IMR-90 (cell line): ENCODE data around the gene SNRNP25. TPM values are rescaled to one million over a fixed set of nuclear protein-coding genes. Genes with fewer than 3 reads are reported as not detected.

Experiments
- ATAC-seq: fragments of 200-7000 bp; cut with Tn5 transposase; 2 replicates; pipeline ENCODE4 v1.9.1; 2020; ENCODE audit warnings: low read depth, mild to moderate bottlenecking, moderate library complexity
- BruUV-seq: library from RNA; stranded (reverse); fragments of 400-500 nt; replicated peaks from 2 replicates; lab custom pipeline; 2021; lab: Mats Ljungman, UMichigan
- CTCF ChIA-PET: fragments of 300-600 bp; formaldehyde crosslinking; extraction: SDS; loops from one replicate; lab custom pipeline; 2021; ENCODE audit warnings: antibody characterized with exemption; lab: Yijun Ruan, JAX
- POLR2A ChIA-PET: fragments of 300-600 bp; sonication (Branson Sonifier 250); formaldehyde crosslinking; loops from one replicate; lab custom pipeline; 2022; ENCODE audit warnings: antibody characterized with exemption; ENCODE audit not compliant: unreplicated experiment; lab: Charles Lee
- DNase-seq: peaks from one replicate; pipeline ENCODE4 v3.0.0; 2013
- H2AFZ ChIP-seq: replicated peaks from 2 replicates; pipeline ENCODE3; 2013; ENCODE audit warnings: low read length, mild to moderate bottlenecking; ENCODE audit not compliant: poor library complexity
- H2AK5ac ChIP-seq: 2 replicates; pipeline ENCODE4 v1.6.1; 2013; ENCODE audit warnings: low read depth, low read length, inconsistent platforms
- H2AK9ac ChIP-seq: replicated peaks from 2 replicates; pipeline ENCODE3; 2013; ENCODE audit warnings: mild to moderate bottlenecking, low read depth, low read length, moderate library complexity; ENCODE audit not compliant: poor library complexity
- H2BK120ac ChIP-seq: 2 replicates; pipeline ENCODE4 v1.6.1; 2013; ENCODE audit warnings: low read depth, low read length, inconsistent platforms
- H2BK15ac ChIP-seq: 3 replicates; pipeline ENCODE4 v1.6.1; 2013; ENCODE audit warnings: low read depth, low read length, inconsistent platforms
- H2BK20ac ChIP-seq: 2 replicates; pipeline ENCODE4 v1.6.1; 2013; ENCODE audit warnings: low read depth, mild to moderate bottlenecking, inconsistent platforms, low read length, moderate library complexity
- H2BK5ac ChIP-seq: 2 replicates; pipeline ENCODE4 v1.6.1; 2013; ENCODE audit warnings: mild to moderate bottlenecking, low read depth, low read length, inconsistent platforms; ENCODE audit not compliant: poor library complexity, severe bottlenecking
- H3K14ac ChIP-seq: replicated peaks from 2 replicates; pipeline ENCODE4 v1.6.1; 2013; ENCODE audit warnings: low read depth, low read length, inconsistent platforms
- H3K18ac ChIP-seq: 2 replicates; pipeline ENCODE4 v1.6.1; 2013; ENCODE audit warnings: low read depth, low read length, control low read depth
- H3K23ac ChIP-seq: 2 replicates; pipeline ENCODE4 v1.6.1; 2013; ENCODE audit warnings: low read depth, low read length, inconsistent platforms
- H3K27ac ChIP-seq: 2 replicates; pipeline ENCODE4 v1.5.1; 2013; ENCODE audit warnings: mild to moderate bottlenecking, control low read depth, low read length; ENCODE audit not compliant: insufficient read depth
- H3K27me3 ChIP-seq: 2 replicates; pipeline ENCODE4 v1.6.1; 2013; ENCODE audit warnings: low read length; ENCODE audit not compliant: control insufficient read depth, insufficient read depth
- H3K36me3 ChIP-seq: 2 replicates; pipeline ENCODE4 v1.6.1; 2013; ENCODE audit warnings: low read length, mixed read lengths; ENCODE audit not compliant: control insufficient read depth, insufficient read depth
- H3K4ac ChIP-seq: 2 replicates; pipeline ENCODE4 v1.6.1; 2013; ENCODE audit warnings: low read depth, low read length, inconsistent platforms
- H3K4me1 ChIP-seq: 2 replicates; pipeline ENCODE4 v1.6.1; 2013; ENCODE audit warnings: low read length, mixed read lengths; ENCODE audit not compliant: control insufficient read depth, insufficient read depth
- H3K4me2 ChIP-seq: 2 replicates; pipeline ENCODE4 v1.6.1; 2013; ENCODE audit warnings: low read depth, mild to moderate bottlenecking, control low read depth, low read length, moderate library complexity
- H3K4me3 ChIP-seq: 2 replicates; pipeline ENCODE4 v1.5.1; 2013; ENCODE audit warnings: low read depth, mild to moderate bottlenecking, control low read depth, low read length, moderate library complexity; ENCODE audit not compliant: insufficient read depth
- H3K56ac ChIP-seq: 2 replicates; pipeline ENCODE4 v1.6.1; 2013; ENCODE audit warnings: low read length, inconsistent platforms; ENCODE audit not compliant: insufficient read depth; ENCODE audit errors: extremely low read depth
- H3K79me1 ChIP-seq, 2 experiments: 2 replicates each; pipeline ENCODE4 v1.6.1; 2013; ENCODE audit warnings: low read length in 2 of 2, inconsistent platforms in 1 of 2, low read depth in 1 of 2
- H3K9ac ChIP-seq: 2 replicates; pipeline ENCODE4 v1.6.1; 2013; ENCODE audit warnings: low read depth, low read length, control low read depth
- H3K9me1 ChIP-seq: 2 replicates; pipeline ENCODE4 v1.6.1; 2013; ENCODE audit warnings: low read length, inconsistent platforms; ENCODE audit not compliant: insufficient read depth
- H3K9me3 ChIP-seq: 2 replicates; pipeline ENCODE4 v1.6.1; 2013; ENCODE audit warnings: low read length; ENCODE audit not compliant: control insufficient read depth, insufficient read depth
- H4K20me1 ChIP-seq: 2 replicates; pipeline ENCODE4 v1.6.1; 2013; ENCODE audit warnings: low read length, inconsistent platforms; ENCODE audit not compliant: insufficient read depth
- H4K5ac ChIP-seq: 2 replicates; pipeline ENCODE4 v1.6.1; 2013; ENCODE audit warnings: mild to moderate bottlenecking, low read depth, low read length, control low read depth
- H4K8ac ChIP-seq, 2 experiments: 2 replicates each; pipeline ENCODE4 v1.6.1; 2013; ENCODE audit warnings: low read depth in 2 of 2, low read length in 2 of 2, control low read depth in 1 of 2, inconsistent platforms in 1 of 2
- H4K91ac ChIP-seq: 2 replicates; pipeline ENCODE4 v1.6.1; 2013; ENCODE audit warnings: low read depth, low read length, inconsistent platforms; ENCODE audit not compliant: insufficient read depth
- CEBPB ChIP-seq: IDR thresholded peaks from 2 replicates; pipeline ENCODE4 v1.6.1; 2012; ENCODE audit warnings: low read depth, low read length, improper control_type of control experiment
- MAFK ChIP-seq: IDR thresholded peaks from 2 replicates; pipeline ENCODE4 v1.6.1; 2012; ENCODE audit warnings: low read depth, low read length, improper control_type of control experiment
- MXI1 ChIP-seq: IDR thresholded peaks from 2 replicates; pipeline ENCODE4 v1.6.1; 2012; ENCODE audit warnings: low read depth, mild to moderate bottlenecking, low read length, moderate library complexity, borderline replicate concordance
- RCOR1 ChIP-seq: IDR thresholded peaks from 2 replicates; pipeline ENCODE4 v1.6.1; 2012; ENCODE audit warnings: mild to moderate bottlenecking, low read length, improper control_type of control experiment; ENCODE audit not compliant: insufficient replicate concordance
- WGBS, 2 experiments: methylation state at CpG; one replicate each; pipeline versions ENCODE4 v1.1.5 to v1.1.7; 2013; ENCODE audit warnings: missing lambda C conversion rate in 2 of 2; ENCODE audit not compliant: insufficient read length in 1 of 2; ENCODE audit errors: extremely low coverage in 2 of 2; 5-methylcytosine and 5-hydroxymethylcytosine counted together
- dilution Hi-C: fragments of 300-500 bp; cut with HindIII; formaldehyde crosslinking; loops from one replicate; pipeline ENCODE4 v1.14.3; 2018; ENCODE audit warnings: low sequenced_read_pairs; ENCODE audit not compliant: unreplicated experiment
- in situ Hi-C: fragments of 300-500 bp; cut with MboI; formaldehyde crosslinking; loops from 3 replicates; pipeline ENCODE4 v1.14.3; 2019; ENCODE audit warnings: low sequenced_read_pairs, inconsistent platforms, mixed read lengths
- intact Hi-C: fragments of 100-400 bp; cut with micrococcal nuclease; formaldehyde crosslinking; loops from 2 replicates; pipeline ENCODE4 v1.10.0; 2022
- polyA plus RNA-seq, 3 experiments: library from polyadenylated mRNA; depleted of rRNA; stranded (reverse); fragments of >200 nt; gene quantifications; 2 replicates each; pipeline ENCODE4 v1.2.3, GENCODE V29; 2012; ENCODE audit warnings: low replicate concordance in 1 of 3
- total RNA-seq: library from RNA; depleted of rRNA; stranded (reverse); fragments of >200 nt; gene quantifications from 2 replicates; pipeline ENCODE4 v1.2.3, GENCODE V29; 2012

Gene SNRNP25
- total and polyA plus RNA-seq, 2 of the 4 experiments (the other 2 are of a cell fraction), result 67.2 to 88.0 TPM

- Histone ChIP-seq H4K20me1 (no peaks in the 10 kb centered on the region), H4K8ac (no peak overlapping the region), H3K4me3 (no peak overlapping the region), H2AFZ (no peak overlapping the region), H3K4me2 (no peak overlapping the region), H2BK15ac (no peak overlapping the region), H3K9me3 (no peaks in the 10 kb centered on the region), H3K9me1 (no peaks in the 10 kb centered on the region; the same call in 1 of the 2 replicates), H3K36me3 (peaks cover 11% of the 10 kb centered on the region), H3K9ac (no peak overlapping the region), H3K4me1 (peaks cover 5% of the 10 kb centered on the region; the same call in 1 of the 2 replicates), H3K4ac (no peak overlapping the region), H4K91ac (no peak overlapping the region), H3K14ac (no peak overlapping the region), H2BK5ac (no peak overlapping the region), H3K79me1 (peaks cover 0 to 4% of the 10 kb centered on the region in 2 experiments; a peak in 1 of 4 replicates), H3K56ac (no peak overlapping the region), H2AK9ac (no peak overlapping the region), H2BK20ac (no peak overlapping the region), H4K5ac (no peak overlapping the region), H3K18ac (no peak overlapping the region), H2AK5ac (no peak overlapping the region), H3K23ac (no peak overlapping the region), H3K27ac (no peak overlapping the region), H2BK120ac (no peak overlapping the region), H3K27me3 (no peaks in the 10 kb centered on the region)
- dilution Hi-C loops, result no loop called here
- in situ Hi-C loops, result no loop called here
- DNase-seq (no peak), ATAC-seq (no peak)
- BruUV-seq, result no TSS peak
- ChIA-PET CTCF (no interaction called here), POLR2A (no interaction called here)
- 95% methylated on average over 4 of the region's 22 CpGs; no CpG with 5 or more reads in 1 of the 2 experiments for WGBS, 2 experiments
- TF ChIP-seq CEBPB (no peak), MAFK (no peak), MXI1 (no peak), RCOR1 (no peak)
- intact Hi-C loops, result no loop called here
These were observed 12.1 kb upstream of the SNRNP25 start for GRCh38 chr16:41439-42068.
